Activated naive CD4-positive, alpha-beta T cell treated with anti-CD3 and anti-CD28 coated beads, Interleukin-2, amount 50 U/mL, for 24 hours (primary cell): ENCODE data around the gene BARX2.
A peak's percentile ranks its signal among the peaks of the same experiment; 100 is the strongest.
"Not testable (repeated sequence)": the region's sequence is repeated elsewhere in the genome, so short reads cannot be mapped to it uniquely, and the experiment has no call there.

Experiments
- H3K27ac Mint-ChIP-seq: one replicate; pipeline ENCODE4 v1.8.0; 2021; ENCODE audit warnings: mild to moderate bottlenecking, mixed read lengths
- H3K27me3 Mint-ChIP-seq: one replicate; pipeline ENCODE4 v1.8.0; 2021; ENCODE audit warnings: mixed read lengths
- H3K36me3 Mint-ChIP-seq: one replicate; pipeline ENCODE4 v1.8.0; 2021; ENCODE audit warnings: mixed read lengths
- H3K4me1 Mint-ChIP-seq: one replicate; pipeline ENCODE4 v1.8.0; 2021; ENCODE audit warnings: mixed read lengths
- H3K4me3 Mint-ChIP-seq: one replicate; pipeline ENCODE4 v1.8.0; 2021; ENCODE audit warnings: mild to moderate bottlenecking, mixed read lengths
- H3K9me3 Mint-ChIP-seq: one replicate; pipeline ENCODE4 v1.8.0; 2021; ENCODE audit warnings: mixed read lengths

Gene BARX2

GRCh38 chr11:129375751-129376657, at the start of gene BARX2:
Gene BARX2 (plus strand): TSS chr11:129375848. CDS start chr11:129376036, 188 bp downstream.
- Mint-ChIP-seq H3K4me1 (peaks cover 32% of the 10 kb centered on the region), H3K4me3 (peak within 1 kb of the TSS; percentile 70), H3K27ac (no peak within 1 kb of the TSS), H3K36me3 (no peaks in the 10 kb centered on the region), H3K9me3 (no peaks in the 10 kb centered on the region), H3K27me3 (peaks cover 58% of the 10 kb centered on the region)

GRCh38 chr11:129326921-129327320, 48.7 kb upstream of the BARX2 start:
- peaks cover 3% of the 10 kb centered on the region for H3K4me1 Mint-ChIP-seq
- no peaks in the 10 kb centered on the region for H3K9me3 Mint-ChIP-seq
- H3K27ac Mint-ChIP-seq = no peak overlapping the region
- no peaks in the 10 kb centered on the region for H3K27me3 Mint-ChIP-seq
- no peak overlapping the region for H3K4me3 Mint-ChIP-seq
- H3K36me3 Mint-ChIP-seq = no peaks in the 10 kb centered on the region

- H3K27ac Mint-ChIP-seq, H3K36me3 Mint-ChIP-seq, H3K27me3 Mint-ChIP-seq, H3K4me1 Mint-ChIP-seq, H3K4me3 Mint-ChIP-seq, H3K9me3 Mint-ChIP-seq: not testable (repeated sequence)
Measured at GRCh38 chr11:129327708-129328107, 47.9 kb upstream of the BARX2 start.

GRCh38 chr11:129328756-129329155, 46.9 kb upstream of the BARX2 start:
- H3K27me3 Mint-ChIP-seq = no peaks in the 10 kb centered on the region
- no peaks in the 10 kb centered on the region for H3K9me3 Mint-ChIP-seq
- H3K4me1 Mint-ChIP-seq = peaks cover 7% of the 10 kb centered on the region
- no peak overlapping the region for H3K4me3 Mint-ChIP-seq
- H3K27ac Mint-ChIP-seq = no peak overlapping the region
- no peaks in the 10 kb centered on the region for H3K36me3 Mint-ChIP-seq

GRCh38 chr11:129331217-129331616, 44.4 kb upstream of the BARX2 start:
- Mint-ChIP-seq H3K9me3 (no peaks in the 10 kb centered on the region), H3K4me3 (no peak overlapping the region), H3K27ac (no peak overlapping the region)

GRCh38 chr11:129331871-129332274, 43.8 kb upstream of the BARX2 start:
- H3K4me1 Mint-ChIP-seq = peaks cover 7% of the 10 kb centered on the region
- H3K36me3 Mint-ChIP-seq = no peaks in the 10 kb centered on the region
- no peaks in the 10 kb centered on the region for H3K9me3 Mint-ChIP-seq
- H3K27ac Mint-ChIP-seq = no peak overlapping the region
- no peaks in the 10 kb centered on the region for H3K27me3 Mint-ChIP-seq
- H3K4me3 Mint-ChIP-seq = no peak overlapping the region

More at GRCh38 chr11:129331217-129331616, 44.4 kb upstream of the BARX2 start:
- Mint-ChIP-seq H3K4me1 (peaks cover 7% of the 10 kb centered on the region), H3K27me3 (no peaks in the 10 kb centered on the region), H3K36me3 (no peaks in the 10 kb centered on the region)

- Mint-ChIP-seq H3K36me3 (no peaks in the 10 kb centered on the region), H3K4me3 (no peak overlapping the region), H3K9me3 (no peaks in the 10 kb centered on the region)
Measured at GRCh38 chr11:129333873-129334272, 41.8 kb upstream of the BARX2 start.

GRCh38 chr11:129344301-129344940, 31.2 kb upstream of the BARX2 start:
- H3K27ac Mint-ChIP-seq, H3K4me1 Mint-ChIP-seq, H3K27me3 Mint-ChIP-seq, H3K9me3 Mint-ChIP-seq, H3K36me3 Mint-ChIP-seq: not testable (repeated sequence)
- peak overlapping the region; percentile 15 for H3K4me3 Mint-ChIP-seq

More at GRCh38 chr11:129333873-129334272, 41.8 kb upstream of the BARX2 start:
- H3K27me3 Mint-ChIP-seq = no peaks in the 10 kb centered on the region
- H3K27ac Mint-ChIP-seq = no peak overlapping the region
- H3K4me1 Mint-ChIP-seq = peaks cover 7% of the 10 kb centered on the region

GRCh38 chr11:129346916-129347315, 28.7 kb upstream of the BARX2 start:
- H3K27ac Mint-ChIP-seq = no peak overlapping the region
- H3K4me3 Mint-ChIP-seq = no peak overlapping the region
- peaks cover 8% of the 10 kb centered on the region for H3K9me3 Mint-ChIP-seq
- H3K36me3 Mint-ChIP-seq = no peaks in the 10 kb centered on the region
- peaks cover 4% of the 10 kb centered on the region for H3K4me1 Mint-ChIP-seq
- H3K27me3 Mint-ChIP-seq = peaks cover 3% of the 10 kb centered on the region

GRCh38 chr11:129348813-129349212, 26.8 kb upstream of the BARX2 start:
- peaks cover 3% of the 10 kb centered on the region for H3K27me3 Mint-ChIP-seq
- H3K27ac Mint-ChIP-seq = no peak overlapping the region

GRCh38 chr11:129352676-129353075, 23.0 kb upstream of the BARX2 start:
- H3K27ac Mint-ChIP-seq = no peak overlapping the region
- H3K36me3 Mint-ChIP-seq = no peaks in the 10 kb centered on the region
- no peaks in the 10 kb centered on the region for H3K9me3 Mint-ChIP-seq
- H3K27me3 Mint-ChIP-seq = no peaks in the 10 kb centered on the region
- no peaks in the 10 kb centered on the region for H3K4me1 Mint-ChIP-seq
- H3K4me3 Mint-ChIP-seq = no peak overlapping the region

More at GRCh38 chr11:129348813-129349212, 26.8 kb upstream of the BARX2 start:
- peaks cover 8% of the 10 kb centered on the region for H3K9me3 Mint-ChIP-seq
- H3K4me3 Mint-ChIP-seq = no peak overlapping the region
- peaks cover 4% of the 10 kb centered on the region for H3K4me1 Mint-ChIP-seq
- H3K36me3 Mint-ChIP-seq = no peaks in the 10 kb centered on the region

GRCh38 chr11:129354691-129355090, 21.0 kb upstream of the BARX2 start:
- H3K36me3 Mint-ChIP-seq = peaks cover under 1% of the 10 kb centered on the region

GRCh38 chr11:129359748-129360147, 15.9 kb upstream of the BARX2 start:
- peaks cover 3% of the 10 kb centered on the region for H3K36me3 Mint-ChIP-seq
- H3K4me1 Mint-ChIP-seq = no peaks in the 10 kb centered on the region
- peaks cover 15% of the 10 kb centered on the region for H3K27me3 Mint-ChIP-seq
- no peak overlapping the region for H3K4me3 Mint-ChIP-seq
- no peak overlapping the region for H3K27ac Mint-ChIP-seq
- no peaks in the 10 kb centered on the region for H3K9me3 Mint-ChIP-seq

More at GRCh38 chr11:129354691-129355090, 21.0 kb upstream of the BARX2 start:
- H3K4me3 Mint-ChIP-seq = no peak overlapping the region
- no peaks in the 10 kb centered on the region for H3K9me3 Mint-ChIP-seq
- no peak overlapping the region for H3K27ac Mint-ChIP-seq
- no peaks in the 10 kb centered on the region for H3K4me1 Mint-ChIP-seq
- H3K27me3 Mint-ChIP-seq = peaks cover 7% of the 10 kb centered on the region

- Mint-ChIP-seq H3K4me3 (no peak overlapping the region), H3K4me1 (no peaks in the 10 kb centered on the region), H3K27me3 (peaks cover 39% of the 10 kb centered on the region), H3K36me3 (peaks cover 3% of the 10 kb centered on the region), H3K9me3 (no peaks in the 10 kb centered on the region), H3K27ac (no peak overlapping the region)
Measured at GRCh38 chr11:129364143-129364654, 11.4 kb upstream of the BARX2 start.

- Mint-ChIP-seq H3K36me3 (no peaks in the 10 kb centered on the region), H3K27ac (no peak overlapping the region), H3K4me3 (no peak overlapping the region), H3K9me3 (no peaks in the 10 kb centered on the region), H3K27me3 (peaks cover 37% of the 10 kb centered on the region), H3K4me1 (no peaks in the 10 kb centered on the region)
Measured at GRCh38 chr11:129365816-129366215, 9.8 kb upstream of the BARX2 start.
